Erythroblast (primary cell): ENCODE measurements around the gene NDUFC2.
"Not testable (repeated sequence)": the region's sequence is repeated elsewhere in the genome, so short reads cannot be mapped to it uniquely, and the experiment has no call there.

ENCODE experiments used
- DNase-seq, 2 experiments: peaks; one replicate each; lab custom pipeline; 2025; lab: John Stamatoyannopoulos, UW
- GATA1 ChIP-seq: IDR thresholded peaks from 2 replicates; pipeline ENCODE4 v1.6.1; 2011; ENCODE audit warnings: low read depth, mild to moderate bottlenecking, control low read depth, low read length, moderate library complexity
- POLR2A ChIP-seq: IDR thresholded peaks from 2 replicates; pipeline ENCODE4 v1.6.1; 2011; ENCODE audit warnings: mild to moderate bottlenecking, low read length

Gene NDUFC2

GRCh38 chr11:78079232-78080083 is at the start of gene NDUFC2:
Gene NDUFC2, minus strand, starts transcription at chr11:78079862. Its CDS starts 118 bp downstream, at chr11:78079744.
- DNase-seq, result peak; percentile 89 to 90
- TF ChIP-seq POLR2A (peak; percentile 84), GATA1 (no peak)

GRCh38 chr11:78127403-78127802 is 47.7 kb upstream of the NDUFC2 start:
- TF ChIP-seq POLR2A, result no peak
- no peak for TF ChIP-seq GATA1
- DNase-seq, result peak in 1 of 2 experiments; percentile 3

GRCh38 chr11:78112582-78113275 is 33.1 kb upstream of the NDUFC2 start:
- DNase-seq, result no peak
- no peak for TF ChIP-seq GATA1

- no peak for TF ChIP-seq POLR2A
- no peak for TF ChIP-seq GATA1
- DNase-seq, result no peak
Observed at GRCh38 chr11:78111298-78111697, 31.6 kb upstream of the NDUFC2 start.

GRCh38 chr11:78110830-78111229 is 31.2 kb upstream of the NDUFC2 start:
- TF ChIP-seq GATA1, result no peak
- TF ChIP-seq POLR2A, result no peak
- no peak for DNase-seq

GRCh38 chr11:78110351-78110750 is 30.7 kb upstream of the NDUFC2 start:
- no peak for TF ChIP-seq POLR2A
- TF ChIP-seq GATA1, result no peak
- DNase-seq, result no peak

- TF ChIP-seq POLR2A, result no peak
- TF ChIP-seq GATA1, result no peak
- no peak for DNase-seq
Observed at GRCh38 chr11:78109081-78110015, 29.7 kb upstream of the NDUFC2 start.

GRCh38 chr11:78100676-78101472 is 21.2 kb upstream of the NDUFC2 start:
- TF ChIP-seq POLR2A (no peak), GATA1 (no peak)
- DNase-seq, result no peak

GRCh38 chr11:78100261-78100660 is 20.6 kb upstream of the NDUFC2 start:
- TF ChIP-seq GATA1, result no peak
- no peak for TF ChIP-seq POLR2A
- no peak for DNase-seq

- no peak for DNase-seq
- no peak for TF ChIP-seq POLR2A
- no peak for TF ChIP-seq GATA1
Observed at GRCh38 chr11:78099666-78100065, 20.0 kb upstream of the NDUFC2 start.

- no peak for TF ChIP-seq POLR2A
- TF ChIP-seq GATA1, result no peak
- DNase-seq, result no peak
Observed at GRCh38 chr11:78097666-78098385, 18.2 kb upstream of the NDUFC2 start.

- DNase-seq, result peak; percentile 10 to 14
- TF ChIP-seq GATA1 (no peak), POLR2A (no peak)
Observed at GRCh38 chr11:78094250-78094649, 14.6 kb upstream of the NDUFC2 start.

GRCh38 chr11:78086521-78087074 is 6.9 kb upstream of the NDUFC2 start:
- not testable (repeated sequence) for DNase-seq
